Measurements from ENCODE around the gene PTEN. TPM values are rescaled to one million over a fixed set of nuclear protein-coding genes. Genes with fewer than 3 reads are reported as not detected.

The PTEN gene
- total RNA-seq, 1 donor from 2014 or later, result 64.9 TPM

GRCh38 chr10:87930934-87931835, 67.8 kb downstream of the PTEN start:
- TF ChIP-seq EZH2phosphoT487 (IDR thresholded peaks at IDR 0.05) (no peak), EZH2 (IDR thresholded peaks at IDR 0.05) (no peak), CTCF (IDR thresholded peaks at IDR 0.05) (no peak)
- H3K9ac ChIP-seq, result no peak overlapping the region
- H4K20me1 ChIP-seq (ENCODE audit: low read depth), result peaks cover 8% of the 10 kb centered on the region
- Mint-ChIP-seq H3K4me3 (no peak overlapping the region), H3K4me1 (peaks cover 2% of the 10 kb centered on the region), H3K27me3 (ENCODE audit: insufficient read depth, low read depth) (no peaks in the 10 kb centered on the region), H3K36me3 (peaks cover 22% of the 10 kb centered on the region), H3K9me3 (no peaks in the 10 kb centered on the region), H3K27ac (no peak overlapping the region)
- peaks cover 58% of the 10 kb centered on the region for H3K79me2 ChIP-seq (ENCODE audit: low read depth)
- H3K9me3 ChIP-seq (ENCODE audit: low read depth), result no peaks in the 10 kb centered on the region
- no peak for DNase-seq (ENCODE audit: low spot score)
- H3K27me3 ChIP-seq, result no peaks in the 10 kb centered on the region
- H2AFZ ChIP-seq (replicated peaks), result no peak overlapping the region
- no peak overlapping the region for H3K4me3 ChIP-seq
- H3K4me2 ChIP-seq, result no peak overlapping the region
- peak overlapping the region; percentile 21 for H3K27ac ChIP-seq
- H3K36me3 ChIP-seq, result peaks cover 8% of the 10 kb centered on the region
- H3F3A ChIP-seq (ENCODE audit: low read depth), result no peaks in the 10 kb centered on the region
- no peaks in the 10 kb centered on the region for H3K4me1 ChIP-seq

GRCh38 chr10:87931836-87932230, 68.4 kb downstream of the PTEN start:
- Histone ChIP-seq H3K27ac (no peak overlapping the region), H2AFZ (replicated peaks) (no peak overlapping the region), H3K4me1 (no peaks in the 10 kb centered on the region), H3K4me2 (no peak overlapping the region), H3K36me3 (peaks cover 8% of the 10 kb centered on the region), H3K4me3 (no peak overlapping the region), H3K79me2 (ENCODE audit: low read depth) (peaks cover 53% of the 10 kb centered on the region), H3K27me3 (no peaks in the 10 kb centered on the region), H3K9me3 (ENCODE audit: low read depth) (no peaks in the 10 kb centered on the region), H4K20me1 (ENCODE audit: low read depth) (peaks cover 6% of the 10 kb centered on the region), H3K9ac (no peak overlapping the region), H3F3A (ENCODE audit: low read depth) (no peaks in the 10 kb centered on the region)
- H3K27ac Mint-ChIP-seq, result no peak overlapping the region
- H3K4me1 Mint-ChIP-seq, result no peaks in the 10 kb centered on the region
- H3K36me3 Mint-ChIP-seq, result peaks cover 21% of the 10 kb centered on the region
- H3K27me3 Mint-ChIP-seq (ENCODE audit: insufficient read depth, low read depth), result no peaks in the 10 kb centered on the region
- no peak for DNase-seq (ENCODE audit: low spot score)
- TF ChIP-seq EZH2 (IDR thresholded peaks at IDR 0.05), result no peak
- TF ChIP-seq CTCF (IDR thresholded peaks at IDR 0.05), result no peak
- no peak for TF ChIP-seq EZH2phosphoT487 (IDR thresholded peaks at IDR 0.05)
- no peak overlapping the region for H3K4me3 Mint-ChIP-seq
- H3K9me3 Mint-ChIP-seq, result no peaks in the 10 kb centered on the region

GRCh38 chr10:87935290-87936141, 72.1 kb downstream of the PTEN start:
- DNase-seq (ENCODE audit: low spot score), result no peak
- no peak overlapping the region for H3K27ac ChIP-seq
- no peak overlapping the region for H3K4me3 ChIP-seq

More at GRCh38 chr10:87935290-87936141, 72.1 kb downstream of the PTEN start:
- no peaks in the 10 kb centered on the region for H3K27me3 ChIP-seq
- no peak overlapping the region for H2AFZ ChIP-seq (replicated peaks)
- H3K27ac Mint-ChIP-seq, result no peak overlapping the region
- H3K9me3 ChIP-seq (ENCODE audit: low read depth), result no peaks in the 10 kb centered on the region
- no peaks in the 10 kb centered on the region for H3K4me1 Mint-ChIP-seq
- no peaks in the 10 kb centered on the region for H3K4me1 ChIP-seq
- no peaks in the 10 kb centered on the region for H4K20me1 ChIP-seq (ENCODE audit: low read depth)
- H3K9ac ChIP-seq, result no peak overlapping the region
- H3F3A ChIP-seq (ENCODE audit: low read depth), result no peaks in the 10 kb centered on the region
- H3K4me2 ChIP-seq, result no peak overlapping the region
- TF ChIP-seq EZH2 (IDR thresholded peaks at IDR 0.05), result no peak
- H3K9me3 Mint-ChIP-seq, result no peaks in the 10 kb centered on the region
- H3K27me3 Mint-ChIP-seq (ENCODE audit: insufficient read depth, low read depth), result no peaks in the 10 kb centered on the region
- no peak overlapping the region for H3K4me3 Mint-ChIP-seq
- H3K36me3 ChIP-seq, result peaks cover 14% of the 10 kb centered on the region
- H3K36me3 Mint-ChIP-seq, result peaks cover 23% of the 10 kb centered on the region
- H3K79me2 ChIP-seq (ENCODE audit: low read depth), result peaks cover 21% of the 10 kb centered on the region
